Mesendoderm (in vitro differentiated cells): ENCODE data around the gene CLCNKB.
A peak's percentile ranks its signal among the peaks of the same experiment; 100 is the strongest.
"Not testable (repeated sequence)": the region's sequence is repeated elsewhere in the genome, so short reads cannot be mapped to it uniquely, and the experiment has no call there.

Source experiments
- DNase-seq: peaks from one replicate; pipeline ENCODE4 v3.0.0; 2013
- H2AK5ac ChIP-seq: 2 replicates; pipeline ENCODE4 v1.6.1; 2013; ENCODE audit warnings: low read length, inconsistent platforms
- H2BK120ac ChIP-seq: 2 replicates; pipeline ENCODE4 v1.6.1; 2013; ENCODE audit warnings: low read depth, mild to moderate bottlenecking, low read length, moderate library complexity, mixed read lengths
- H2BK15ac ChIP-seq: replicated peaks from 2 replicates; pipeline ENCODE4 v1.6.1; 2013; ENCODE audit warnings: low read depth, mild to moderate bottlenecking, moderate library complexity
- H2BK5ac ChIP-seq: 2 replicates; pipeline ENCODE4 v1.6.1; 2013; ENCODE audit warnings: low read length, inconsistent platforms
- H3K18ac ChIP-seq: 2 replicates; pipeline ENCODE4 v1.6.1; 2013; ENCODE audit warnings: mild to moderate bottlenecking, low read length, mixed read lengths
- H3K23ac ChIP-seq: one replicate; pipeline ENCODE4 v1.6.1; 2013; ENCODE audit warnings: low read length
- H3K27ac ChIP-seq: 2 replicates; pipeline ENCODE4 v1.5.1; 2013; ENCODE audit warnings: low read depth, mild to moderate bottlenecking, inconsistent platforms, low read length, moderate library complexity
- H3K27me3 ChIP-seq: 2 replicates; pipeline ENCODE4 v1.6.1; 2013; ENCODE audit warnings: low read length, control low read depth, mild to moderate bottlenecking, inconsistent platforms; ENCODE audit not compliant: insufficient read depth, poor library complexity
- H3K36me3 ChIP-seq: 2 replicates; pipeline ENCODE4 v1.6.1; 2013; ENCODE audit warnings: low read length, inconsistent platforms; ENCODE audit not compliant: control insufficient read depth, insufficient read depth
- H3K4ac ChIP-seq: one replicate; pipeline ENCODE4 v1.6.1; 2013; ENCODE audit warnings: low read depth, mild to moderate bottlenecking, low read length, moderate library complexity
- H3K4me1 ChIP-seq: 2 replicates; pipeline ENCODE4 v1.6.1; 2013; ENCODE audit warnings: low read depth, low read length, inconsistent platforms; ENCODE audit not compliant: control insufficient read depth
- H3K4me2 ChIP-seq: 2 replicates; pipeline ENCODE4 v1.6.1; 2013; ENCODE audit warnings: low read length
- H3K4me3 ChIP-seq: 2 replicates; pipeline ENCODE4 v1.5.1; 2013; ENCODE audit warnings: mild to moderate bottlenecking, low read length
- H3K56ac ChIP-seq: one replicate; pipeline ENCODE4 v1.6.1; 2013; ENCODE audit warnings: low read length
- H3K79me1 ChIP-seq: 2 replicates; pipeline ENCODE4 v1.6.1; 2013; ENCODE audit warnings: low read length, inconsistent platforms
- H3K79me2 ChIP-seq: 2 replicates; pipeline ENCODE4 v1.6.1; 2013; ENCODE audit warnings: mild to moderate bottlenecking, low read length; ENCODE audit not compliant: control insufficient read depth, insufficient read depth
- H3K9ac ChIP-seq: 2 replicates; pipeline ENCODE4 v1.6.1; 2013; ENCODE audit warnings: low read length, inconsistent platforms
- H4K5ac ChIP-seq: one replicate; pipeline ENCODE4 v1.6.1; 2013; ENCODE audit warnings: low read length
- H4K8ac ChIP-seq: one replicate; pipeline ENCODE4 v1.6.1; 2013; ENCODE audit warnings: low read depth, mild to moderate bottlenecking, control low read depth, low read length, moderate library complexity
- WGBS: extraction: QIAGEN DNeasy Blood & Tissue Kit; methylation state at CpG from one replicate; pipeline ENCODE4 v1.1.7; 2013; ENCODE audit warnings: low lambda C conversion rate, missing lambda C conversion rate; ENCODE audit not compliant: insufficient coverage; ENCODE audit errors: extremely low coverage; 5-methylcytosine and 5-hydroxymethylcytosine counted together

CLCNKB gene

GRCh38 chr1:16054598-16055540 is 11.3 kb downstream of the CLCNKB start:
- no peak overlapping the region for H3K56ac ChIP-seq
- no peak overlapping the region for H3K27ac ChIP-seq
- H2BK5ac ChIP-seq: no peak overlapping the region
- DNase-seq: no peak
- no peak overlapping the region for H2BK15ac ChIP-seq
- no CpG with 5 or more reads among the region's 7 CpGs for WGBS
- no peak overlapping the region for H3K4ac ChIP-seq
- H3K23ac ChIP-seq: no peak overlapping the region
- no peak overlapping the region for H2AK5ac ChIP-seq
- no peak overlapping the region for H3K9ac ChIP-seq
- H3K79me1 ChIP-seq: no peaks in the 10 kb centered on the region
- H3K4me1 ChIP-seq: no peaks in the 10 kb centered on the region
- no peak overlapping the region for H2BK120ac ChIP-seq
- no peaks in the 10 kb centered on the region for H3K79me2 ChIP-seq
- H4K8ac ChIP-seq: no peak overlapping the region
- no peak overlapping the region for H3K4me3 ChIP-seq
- no peak overlapping the region for H3K18ac ChIP-seq
- no peak overlapping the region for H4K5ac ChIP-seq
- no peaks in the 10 kb centered on the region for H3K36me3 ChIP-seq
- H3K27me3 ChIP-seq: no peaks in the 10 kb centered on the region
- H3K4me2 ChIP-seq: no peak overlapping the region

- H3K4me2 ChIP-seq: no peak overlapping the region
- H2BK15ac ChIP-seq: no peak overlapping the region
- H3K79me1 ChIP-seq: no peaks in the 10 kb centered on the region
- H3K23ac ChIP-seq: no peak overlapping the region
- no peak overlapping the region for H2BK120ac ChIP-seq
- no peaks in the 10 kb centered on the region for H3K36me3 ChIP-seq
- no peaks in the 10 kb centered on the region for H3K4me1 ChIP-seq
- H3K4me3 ChIP-seq: no peak overlapping the region
- WGBS: no CpG with 5 or more reads among the region's 18 CpGs
- no peak overlapping the region for H3K56ac ChIP-seq
- H3K18ac ChIP-seq: no peak overlapping the region
- H3K79me2 ChIP-seq: no peaks in the 10 kb centered on the region
- no peak overlapping the region for H3K4ac ChIP-seq
- H3K9ac ChIP-seq: no peak overlapping the region
- DNase-seq: peak; percentile 95
- no peak overlapping the region for H2AK5ac ChIP-seq
- no peak overlapping the region for H3K27ac ChIP-seq
- H4K5ac ChIP-seq: no peak overlapping the region
- H3K27me3 ChIP-seq: no peaks in the 10 kb centered on the region
- H4K8ac ChIP-seq: no peak overlapping the region
- no peak overlapping the region for H2BK5ac ChIP-seq
These were observed 12.3 kb downstream of the CLCNKB start for GRCh38 chr1:16055613-16056520.

- not testable (repeated sequence) for H3K56ac ChIP-seq, H3K23ac ChIP-seq, H2BK15ac ChIP-seq, H3K79me2 ChIP-seq, H3K79me1 ChIP-seq, H3K9ac ChIP-seq, H3K36me3 ChIP-seq, H2BK5ac ChIP-seq, H3K4ac ChIP-seq, H4K8ac ChIP-seq, H2AK5ac ChIP-seq, DNase-seq, H3K27ac ChIP-seq, H2BK120ac ChIP-seq, H3K18ac ChIP-seq, H3K4me1 ChIP-seq, H3K27me3 ChIP-seq, H3K4me2 ChIP-seq, H4K5ac ChIP-seq, H3K4me3 ChIP-seq
- no CpG with 5 or more reads among the region's 4 CpGs for WGBS
These were observed 12.9 kb downstream of the CLCNKB start for GRCh38 chr1:16056521-16056912.

- not testable (repeated sequence) for H4K5ac ChIP-seq, H3K4me1 ChIP-seq, H3K23ac ChIP-seq, H3K18ac ChIP-seq, H3K4me2 ChIP-seq, H3K4me3 ChIP-seq, H3K27ac ChIP-seq, H2AK5ac ChIP-seq, H3K56ac ChIP-seq, H2BK15ac ChIP-seq, H2BK5ac ChIP-seq, H3K79me2 ChIP-seq, H3K27me3 ChIP-seq, H3K4ac ChIP-seq, H2BK120ac ChIP-seq, DNase-seq, H4K8ac ChIP-seq, H3K79me1 ChIP-seq, H3K36me3 ChIP-seq, H3K9ac ChIP-seq
- no CpG with 5 or more reads among the region's 7 CpGs for WGBS
These were observed 13.8 kb downstream of the CLCNKB start for GRCh38 chr1:16057314-16057915.

GRCh38 chr1:16058394-16059120 is 15.0 kb downstream of the CLCNKB start:
- H3K4ac ChIP-seq, H2BK15ac ChIP-seq, DNase-seq, H3K4me3 ChIP-seq, H3K9ac ChIP-seq, H3K56ac ChIP-seq, H3K4me1 ChIP-seq, H4K8ac ChIP-seq, H4K5ac ChIP-seq, H3K36me3 ChIP-seq, H3K27me3 ChIP-seq, H3K27ac ChIP-seq, H3K23ac ChIP-seq, H3K79me2 ChIP-seq, H3K18ac ChIP-seq, H2AK5ac ChIP-seq, H2BK120ac ChIP-seq, H3K4me2 ChIP-seq, H2BK5ac ChIP-seq, H3K79me1 ChIP-seq: not testable (repeated sequence)
- WGBS: no CpG with 5 or more reads among the region's 20 CpGs
